Measurements from ENCODE around the gene ZBTB16. TPM values are rescaled to one million over a fixed set of nuclear protein-coding genes. Genes with fewer than 3 reads are reported as not detected.

The ZBTB16 gene
- total RNA-seq, 1 donor from 2014 or later = 0.54 TPM

GRCh38 chr11:114285599-114285998 is 226.1 kb downstream of the ZBTB16 start:
- H3K9me3 Mint-ChIP-seq (ENCODE audit: unreplicated experiment) = no peaks in the 10 kb centered on the region
- H3K27ac Mint-ChIP-seq (ENCODE audit: unreplicated experiment) = no peak overlapping the region
- peaks cover 2% of the 10 kb centered on the region for H3K27me3 Mint-ChIP-seq (ENCODE audit: unreplicated experiment)
- DNase-seq (ENCODE audit: low spot score) = no peak
- H3K36me3 Mint-ChIP-seq (ENCODE audit: low read depth, unreplicated experiment) = no peaks in the 10 kb centered on the region
- no peaks in the 10 kb centered on the region for H3K4me1 Mint-ChIP-seq (ENCODE audit: unreplicated experiment)
- TF ChIP-seq CTCF (IDR thresholded peaks at IDR 0.05; ENCODE audit: unreplicated experiment) = no peak
- H3K4me3 Mint-ChIP-seq (ENCODE audit: unreplicated experiment) = no peak overlapping the region

GRCh38 chr11:114286229-114286628 is 226.7 kb downstream of the ZBTB16 start:
- Mint-ChIP-seq H3K36me3 (ENCODE audit: low read depth, unreplicated experiment) (no peaks in the 10 kb centered on the region), H3K27me3 (ENCODE audit: unreplicated experiment) (peaks cover under 1% of the 10 kb centered on the region), H3K27ac (ENCODE audit: unreplicated experiment) (no peak overlapping the region), H3K4me3 (ENCODE audit: unreplicated experiment) (no peak overlapping the region), H3K9me3 (ENCODE audit: unreplicated experiment) (no peaks in the 10 kb centered on the region), H3K4me1 (ENCODE audit: unreplicated experiment) (peaks cover 1% of the 10 kb centered on the region)
- DNase-seq (ENCODE audit: low spot score) = no peak
- TF ChIP-seq CTCF (IDR thresholded peaks at IDR 0.05; ENCODE audit: unreplicated experiment) = no peak

- H3K27ac Mint-ChIP-seq (ENCODE audit: unreplicated experiment) = no peak overlapping the region
- H3K27me3 Mint-ChIP-seq (ENCODE audit: unreplicated experiment) = no peaks in the 10 kb centered on the region
- peaks cover 5% of the 10 kb centered on the region for H3K4me1 Mint-ChIP-seq (ENCODE audit: unreplicated experiment)
- H3K9me3 Mint-ChIP-seq (ENCODE audit: unreplicated experiment) = no peaks in the 10 kb centered on the region
- no peaks in the 10 kb centered on the region for H3K36me3 Mint-ChIP-seq (ENCODE audit: low read depth, unreplicated experiment)
- no peak for DNase-seq (ENCODE audit: low spot score)
- H3K4me3 Mint-ChIP-seq (ENCODE audit: unreplicated experiment) = no peak overlapping the region
- TF ChIP-seq CTCF (IDR thresholded peaks at IDR 0.05; ENCODE audit: unreplicated experiment) = no peak
Observed at GRCh38 chr11:114287154-114287553, 227.6 kb downstream of the ZBTB16 start.

GRCh38 chr11:114288136-114288535 is 228.6 kb downstream of the ZBTB16 start:
- DNase-seq (ENCODE audit: low spot score) = no peak
- no peaks in the 10 kb centered on the region for H3K27me3 Mint-ChIP-seq (ENCODE audit: unreplicated experiment)
- H3K9me3 Mint-ChIP-seq (ENCODE audit: unreplicated experiment) = no peaks in the 10 kb centered on the region
- no peak overlapping the region for H3K4me3 Mint-ChIP-seq (ENCODE audit: unreplicated experiment)
- no peaks in the 10 kb centered on the region for H3K36me3 Mint-ChIP-seq (ENCODE audit: low read depth, unreplicated experiment)
- no peak overlapping the region for H3K27ac Mint-ChIP-seq (ENCODE audit: unreplicated experiment)
- TF ChIP-seq CTCF (IDR thresholded peaks at IDR 0.05; ENCODE audit: unreplicated experiment) = no peak
- H3K4me1 Mint-ChIP-seq (ENCODE audit: unreplicated experiment) = peaks cover 5% of the 10 kb centered on the region

- peaks cover 5% of the 10 kb centered on the region for H3K4me1 Mint-ChIP-seq (ENCODE audit: unreplicated experiment)
- H3K27ac Mint-ChIP-seq (ENCODE audit: unreplicated experiment) = no peak overlapping the region
- TF ChIP-seq CTCF (IDR thresholded peaks at IDR 0.05; ENCODE audit: unreplicated experiment) = no peak
- no peak overlapping the region for H3K4me3 Mint-ChIP-seq (ENCODE audit: unreplicated experiment)
- H3K27me3 Mint-ChIP-seq (ENCODE audit: unreplicated experiment) = no peaks in the 10 kb centered on the region
- DNase-seq (ENCODE audit: low spot score) = no peak
- no peaks in the 10 kb centered on the region for H3K9me3 Mint-ChIP-seq (ENCODE audit: unreplicated experiment)
- H3K36me3 Mint-ChIP-seq (ENCODE audit: low read depth, unreplicated experiment) = no peaks in the 10 kb centered on the region
Observed at GRCh38 chr11:114289779-114290178, 230.3 kb downstream of the ZBTB16 start.

Data from endothelial cell (in vitro differentiated cells).